HEK293T (cell line): Measurements from ENCODE around the gene MASP1.

Experiments used
- FOXA1 ChIP-seq: fragments of 450-650 bp; IDR thresholded peaks from 2 replicates; pipeline ENCODE4 v1.6.1; 2016; ENCODE audit warnings: mild to moderate bottlenecking
- PKNOX1 ChIP-seq: fragments of 450-650 bp; IDR thresholded peaks from 2 replicates; pipeline ENCODE4 v1.6.1; 2016
- SUZ12 ChIP-seq: fragments of 450-650 bp; IDR thresholded peaks from 2 replicates; pipeline ENCODE4 v1.6.1; 2016; ENCODE audit warnings: mild to moderate bottlenecking

GRCh38 chr3:187271582-187271981 is 20.0 kb downstream of the MASP1 start:
- TF ChIP-seq SUZ12 (no peak), FOXA1 (no peak), PKNOX1 (no peak)
